HT-29 (cell line): ENCODE measurements around the gene LRRTM4. TPM values are rescaled to one million over a fixed set of nuclear protein-coding genes. Genes with fewer than 3 reads are reported as not detected.
A peak's percentile ranks its signal among the peaks of the same experiment; 100 is the strongest.
"Not testable (repeated sequence)": the region's sequence is repeated elsewhere in the genome, so short reads cannot be mapped to it uniquely, and the experiment has no call there.

ENCODE experiments used
- DNase-seq: peaks from one replicate; pipeline ENCODE4 v3.0.0-alpha.2; 2015; ENCODE audit warnings: low spot score
- total RNA-seq: library from RNA; depleted of rRNA; stranded (reverse); fragments of >200 nt; shearing (Covaris generic); gene quantifications from 2 replicates; pipeline ENCODE4 v1.2.3, GENCODE V29; 2014

The LRRTM4 gene
- total RNA-seq, 1 experiment from 2014 or later: not detected

- not testable (repeated sequence) for DNase-seq
Measured at GRCh38 chr2:77175266-77175780, 346.9 kb downstream of the LRRTM4 start.

- no peak for DNase-seq
Measured at GRCh38 chr2:77169426-77169825, 352.8 kb downstream of the LRRTM4 start.

GRCh38 chr2:77164021-77164420, 358.2 kb downstream of the LRRTM4 start:
- not testable (repeated sequence) for DNase-seq

GRCh38 chr2:77161009-77161408, 361.2 kb downstream of the LRRTM4 start:
- DNase-seq: peak; percentile 41

- DNase-seq: no peak
Measured at GRCh38 chr2:77156599-77156998, 365.6 kb downstream of the LRRTM4 start.

GRCh38 chr2:77155511-77155910, 366.7 kb downstream of the LRRTM4 start:
- DNase-seq: no peak

GRCh38 chr2:77149565-77149964, 372.6 kb downstream of the LRRTM4 start:
- no peak for DNase-seq

- no peak for DNase-seq
Measured at GRCh38 chr2:77147153-77147552, 375.0 kb downstream of the LRRTM4 start.

- DNase-seq: no peak
Measured at GRCh38 chr2:77144772-77145171, 377.4 kb downstream of the LRRTM4 start.

- no peak for DNase-seq
Measured at GRCh38 chr2:77142141-77142540, 380.0 kb downstream of the LRRTM4 start.

- DNase-seq: not testable (repeated sequence)
Measured at GRCh38 chr2:77128479-77128878, 393.7 kb downstream of the LRRTM4 start.

GRCh38 chr2:77127345-77127744, 394.8 kb downstream of the LRRTM4 start:
- DNase-seq: no peak

GRCh38 chr2:77121518-77121917, 400.7 kb downstream of the LRRTM4 start:
- no peak for DNase-seq

GRCh38 chr2:77119333-77119732, 402.8 kb downstream of the LRRTM4 start:
- DNase-seq: no peak

GRCh38 chr2:77108915-77109314, 413.3 kb downstream of the LRRTM4 start:
- DNase-seq: no peak

GRCh38 chr2:77105008-77105407, 417.2 kb downstream of the LRRTM4 start:
- no peak for DNase-seq

GRCh38 chr2:77104554-77104953, 417.6 kb downstream of the LRRTM4 start:
- no peak for DNase-seq

- DNase-seq: no peak
Measured at GRCh38 chr2:77102927-77103326, 419.2 kb downstream of the LRRTM4 start.

GRCh38 chr2:77101796-77102452, 420.3 kb downstream of the LRRTM4 start:
- no peak for DNase-seq

- no peak for DNase-seq
Measured at GRCh38 chr2:77099961-77100360, 422.2 kb downstream of the LRRTM4 start.

GRCh38 chr2:77095525-77095924, 426.7 kb downstream of the LRRTM4 start:
- DNase-seq: not testable (repeated sequence)

GRCh38 chr2:77095096-77095495, 427.1 kb downstream of the LRRTM4 start:
- no peak for DNase-seq

GRCh38 chr2:77088424-77088823, 433.8 kb downstream of the LRRTM4 start:
- DNase-seq: not testable (repeated sequence)

- no peak for DNase-seq
Measured at GRCh38 chr2:77087987-77088414, 434.2 kb downstream of the LRRTM4 start.
